Measurements from ENCODE around the gene DZIP1L.
"Not testable (repeated sequence)": the region's sequence is repeated elsewhere in the genome, so short reads cannot be mapped to it uniquely, and the experiment has no call there.

DZIP1L gene

GRCh38 chr3:138127636-138128365 is 12.4 kb upstream of the DZIP1L start:
- H3K9me3 Mint-ChIP-seq, result no peaks in the 10 kb centered on the region
- no peaks in the 10 kb centered on the region for H3K36me3 Mint-ChIP-seq (ENCODE audit: low read depth)
- H3K4me3 Mint-ChIP-seq, result no peak overlapping the region
- intact Hi-C loops (cut with micrococcal nuclease), result no loop called here
- H3K4me1 Mint-ChIP-seq (ENCODE audit: low read depth), result peaks cover 65% of the 10 kb centered on the region
- peak overlapping the region; percentile 53 for H3K27ac Mint-ChIP-seq
- H3K27me3 Mint-ChIP-seq, result no peaks in the 10 kb centered on the region

GRCh38 chr3:138125548-138126221 is 10.3 kb upstream of the DZIP1L start:
- no peaks in the 10 kb centered on the region for H3K9me3 Mint-ChIP-seq
- H3K36me3 Mint-ChIP-seq (ENCODE audit: low read depth), result no peaks in the 10 kb centered on the region
- intact Hi-C loops (cut with micrococcal nuclease), result loop anchor here (2.0 kb wide), 1 partner anchor 13 kb away; no protein-coding TSS in a partner anchor
- H3K27ac Mint-ChIP-seq, result peak overlapping the region; percentile 91
- peak overlapping the region; percentile 67 for H3K4me3 Mint-ChIP-seq
- H3K4me1 Mint-ChIP-seq (ENCODE audit: low read depth), result peaks cover 56% of the 10 kb centered on the region
- H3K27me3 Mint-ChIP-seq, result no peaks in the 10 kb centered on the region

DNA sequence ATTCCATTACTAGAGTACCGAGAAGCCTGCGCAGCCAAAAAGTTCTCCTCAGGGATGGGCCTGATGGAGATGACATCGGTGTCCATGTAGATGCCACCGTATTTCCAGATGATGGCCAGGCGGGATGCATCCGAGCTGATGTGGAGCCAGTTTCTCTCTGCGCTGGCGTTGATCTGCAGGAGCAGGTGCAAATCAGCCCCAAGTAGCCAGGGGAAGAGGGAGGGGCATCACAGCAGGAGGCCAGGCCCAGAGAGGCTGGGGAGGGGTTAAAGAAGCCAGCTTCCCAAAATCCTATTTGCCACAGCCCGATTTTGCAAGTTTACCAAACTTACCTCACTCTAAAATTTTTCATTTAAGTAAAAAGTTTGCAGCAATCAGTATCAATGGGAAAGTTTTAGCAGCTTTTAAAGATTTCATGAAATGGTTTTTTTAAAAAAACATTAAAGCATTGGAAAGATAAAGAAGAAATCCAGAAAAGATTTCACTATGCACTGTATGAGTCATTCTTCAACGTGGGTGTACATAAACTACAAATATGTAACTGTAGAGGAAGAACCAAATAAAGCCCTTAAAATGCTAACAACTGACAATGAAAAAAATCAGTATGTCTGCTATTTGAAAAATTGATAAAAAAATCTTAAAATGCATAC is 9.4 kb upstream of the DZIP1L start:
- intact Hi-C loops (cut with micrococcal nuclease), result loop anchor here (2.0 kb wide), 1 partner anchor 14 kb away; no protein-coding TSS in a partner anchor
- H3K27ac Mint-ChIP-seq, result peak overlapping the region; percentile 91
- H3K4me3 Mint-ChIP-seq, result peak overlapping the region; percentile 57
- no peaks in the 10 kb centered on the region for H3K9me3 Mint-ChIP-seq
- H3K27me3 Mint-ChIP-seq, result no peaks in the 10 kb centered on the region
- no peaks in the 10 kb centered on the region for H3K36me3 Mint-ChIP-seq (ENCODE audit: low read depth)
- H3K4me1 Mint-ChIP-seq (ENCODE audit: low read depth), result peaks cover 56% of the 10 kb centered on the region

DNA sequence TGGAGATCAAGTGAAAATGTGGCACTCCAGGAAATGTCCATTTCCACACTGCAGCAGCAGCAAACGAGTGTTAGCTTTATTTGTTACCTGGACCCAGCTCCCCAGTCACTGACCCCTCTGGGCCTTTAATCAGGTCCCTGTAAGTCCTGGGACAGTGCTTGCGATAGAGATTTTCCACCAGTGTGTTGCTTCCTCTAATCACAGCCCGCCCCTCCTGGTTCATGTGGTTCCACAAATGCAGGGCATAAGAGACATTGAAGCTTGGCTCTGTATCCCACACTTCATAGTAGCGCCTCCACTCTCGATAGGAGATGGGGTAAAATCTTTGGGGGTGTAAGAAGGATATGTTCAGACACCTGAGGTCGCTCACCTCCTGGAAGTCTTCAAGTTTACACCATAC is 8.8 kb upstream of the DZIP1L start:
- H3K27ac Mint-ChIP-seq, result peak overlapping the region; percentile 91
- H3K9me3 Mint-ChIP-seq, result no peaks in the 10 kb centered on the region
- H3K4me3 Mint-ChIP-seq, result no peak overlapping the region
- intact Hi-C loops (cut with micrococcal nuclease), result loop anchor here (2.0 kb wide), 1 partner anchor 15 kb away; no protein-coding TSS in a partner anchor
- H3K27me3 Mint-ChIP-seq, result no peaks in the 10 kb centered on the region
- no peaks in the 10 kb centered on the region for H3K36me3 Mint-ChIP-seq (ENCODE audit: low read depth)
- peaks cover 53% of the 10 kb centered on the region for H3K4me1 Mint-ChIP-seq (ENCODE audit: low read depth)

GRCh38 chr3:138119423-138119766 is 4.0 kb upstream of the DZIP1L start:
- Mint-ChIP-seq H3K4me3 (no peak overlapping the region), H3K36me3 (ENCODE audit: low read depth) (peaks cover 10% of the 10 kb centered on the region), H3K4me1 (ENCODE audit: low read depth) (peaks cover 50% of the 10 kb centered on the region), H3K27me3 (no peaks in the 10 kb centered on the region), H3K27ac (no peak overlapping the region), H3K9me3 (no peaks in the 10 kb centered on the region)
- intact Hi-C loops (cut with micrococcal nuclease), result loop anchor here (5.0 to 10.0 kb wide), 2 partner anchors 68 to 105 kb away; partner anchors contain the start of gene ARMC8

DNA sequence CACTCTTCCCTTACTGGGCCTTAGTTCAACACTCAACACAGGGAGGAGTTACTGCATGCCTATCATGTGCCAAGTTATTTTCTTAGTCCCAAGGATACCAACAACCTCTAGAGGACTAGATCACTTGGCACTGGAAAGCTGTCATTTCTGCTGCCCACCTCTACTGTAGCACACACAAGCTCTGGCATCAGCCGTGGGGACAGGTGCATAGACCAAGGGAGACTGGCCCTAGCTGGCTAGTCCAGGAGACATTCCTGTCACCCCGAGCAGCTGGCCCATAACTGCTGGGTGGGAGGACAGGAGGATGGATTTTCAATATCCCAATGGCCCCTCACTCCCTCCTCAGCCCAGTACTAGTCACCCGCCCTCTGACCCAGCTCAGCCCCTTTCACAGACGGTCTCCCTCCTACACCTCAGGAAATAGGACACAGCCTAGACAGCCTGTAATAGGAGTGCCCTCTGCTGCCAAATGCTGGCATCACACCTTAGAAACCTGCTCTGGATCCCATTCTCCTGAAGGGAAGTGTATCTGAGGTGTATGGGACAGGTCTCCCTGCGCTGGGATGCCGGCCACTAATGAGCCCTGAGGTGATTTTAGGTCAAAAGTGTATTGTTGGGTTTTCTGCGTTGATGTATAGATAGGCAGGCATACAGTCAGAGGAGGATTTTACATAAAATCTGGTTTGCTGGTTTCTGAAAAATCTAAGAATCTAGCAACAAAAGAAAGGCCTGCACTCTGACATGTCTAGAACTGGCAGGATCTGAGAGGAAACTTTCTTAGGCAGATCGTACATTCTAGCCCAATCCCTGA is 3.4 kb upstream of the DZIP1L start:
- H3K4me3 Mint-ChIP-seq, result no peak overlapping the region
- intact Hi-C loops (cut with micrococcal nuclease), result loop anchor here (5.0 to 10.0 kb wide), 2 partner anchors 68 to 106 kb away; partner anchors contain the start of gene ARMC8
- H3K27me3 Mint-ChIP-seq, result no peaks in the 10 kb centered on the region
- H3K27ac Mint-ChIP-seq, result no peak overlapping the region
- peaks cover 10% of the 10 kb centered on the region for H3K36me3 Mint-ChIP-seq (ENCODE audit: low read depth)
- no peaks in the 10 kb centered on the region for H3K9me3 Mint-ChIP-seq
- H3K4me1 Mint-ChIP-seq (ENCODE audit: low read depth), result peaks cover 50% of the 10 kb centered on the region

DNA sequence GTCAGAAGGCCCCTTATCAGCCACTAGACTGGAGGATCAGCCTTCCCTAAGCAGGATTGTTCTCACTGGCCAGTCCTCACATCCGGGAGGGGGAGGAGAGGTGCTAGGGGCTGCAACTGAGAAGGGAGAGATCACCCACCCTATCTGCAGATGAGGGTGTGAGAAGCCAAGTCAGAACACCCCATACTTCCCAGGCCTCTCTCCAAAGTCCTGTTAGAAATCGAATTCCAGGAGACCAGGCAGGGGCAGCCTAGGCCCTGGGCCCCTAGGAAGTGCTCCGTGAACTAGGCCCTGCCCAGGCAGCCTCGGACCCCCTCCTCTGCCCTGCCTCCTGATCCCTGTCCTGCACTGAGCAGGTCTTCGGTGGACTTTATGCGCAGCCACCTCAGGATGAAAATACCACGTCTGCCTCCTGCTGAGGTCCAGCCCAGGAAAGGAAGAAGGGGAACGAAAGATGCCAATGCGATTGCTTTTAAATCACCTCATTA is 933 bp downstream of the DZIP1L start:
- Mint-ChIP-seq H3K27ac (peak overlapping the region; percentile 95), H3K27me3 (no peaks in the 10 kb centered on the region), H3K4me3 (peak overlapping the region; percentile 98), H3K36me3 (ENCODE audit: low read depth) (peaks cover 26% of the 10 kb centered on the region), H3K9me3 (no peaks in the 10 kb centered on the region), H3K4me1 (ENCODE audit: low read depth) (peaks cover 57% of the 10 kb centered on the region)
- intact Hi-C loops (cut with micrococcal nuclease), result loop anchor here (2.0 to 10.0 kb wide), 2 partner anchors 34 to 110 kb away; no protein-coding TSS in a partner anchor

- Mint-ChIP-seq H3K9me3 (no peaks in the 10 kb centered on the region), H3K4me1 (ENCODE audit: low read depth) (peaks cover 48% of the 10 kb centered on the region), H3K27ac (peak overlapping the region; percentile 21), H3K27me3 (no peaks in the 10 kb centered on the region), H3K36me3 (ENCODE audit: low read depth) (peaks cover 29% of the 10 kb centered on the region), H3K4me3 (no peak overlapping the region)
- intact Hi-C loops (cut with micrococcal nuclease), result loop anchor here (10.0 kb wide), 1 partner anchor 111 kb away; no protein-coding TSS in a partner anchor
These were observed 2.1 kb downstream of the DZIP1L start for GRCh38 chr3:138113326-138113725.

DNA sequence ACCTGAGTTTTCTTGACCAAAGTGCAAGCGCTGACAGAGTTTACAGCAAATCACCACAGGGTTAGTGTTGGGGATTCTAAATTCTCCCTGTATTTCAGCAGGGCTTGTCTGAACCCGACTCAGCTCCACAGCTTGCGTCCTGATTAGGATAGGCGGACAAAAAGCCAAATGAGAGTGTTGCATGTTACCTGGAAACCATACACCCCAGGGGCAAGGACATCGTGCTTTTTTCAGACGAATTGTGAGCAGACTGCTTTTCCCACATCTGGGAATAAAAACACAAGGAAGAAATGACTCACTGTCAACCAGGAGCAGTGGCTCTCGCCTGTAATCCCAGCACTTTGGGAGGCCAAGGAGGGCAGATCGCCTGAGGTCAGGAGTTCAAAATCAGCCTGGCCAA is 3.0 kb downstream of the DZIP1L start:
- Mint-ChIP-seq H3K27ac (no peak overlapping the region), H3K27me3 (no peaks in the 10 kb centered on the region), H3K9me3 (no peaks in the 10 kb centered on the region), H3K36me3 (ENCODE audit: low read depth) (peaks cover 39% of the 10 kb centered on the region), H3K4me1 (ENCODE audit: low read depth) (peaks cover 51% of the 10 kb centered on the region), H3K4me3 (no peak overlapping the region)
- intact Hi-C loops (cut with micrococcal nuclease), result loop anchor here (10.0 kb wide), 1 partner anchor 112 kb away; no protein-coding TSS in a partner anchor

DNA sequence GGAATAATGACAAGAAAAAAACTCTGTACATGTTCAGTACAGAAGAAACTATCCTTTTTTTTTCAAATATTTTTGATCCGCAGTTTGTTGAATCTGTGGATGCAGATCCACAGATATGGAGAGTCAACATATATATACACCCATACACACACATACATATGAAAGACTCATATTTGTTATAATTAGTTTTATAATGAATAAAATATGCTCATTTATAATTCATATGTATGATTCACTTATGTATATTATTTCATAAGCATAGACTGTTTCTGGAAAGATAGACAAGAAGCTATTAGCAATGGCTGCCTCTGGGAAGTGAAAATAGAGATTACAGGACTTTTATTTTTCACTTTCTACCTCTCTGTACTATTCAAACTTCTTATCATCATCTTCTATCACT is 9.8 kb downstream of the DZIP1L start:
- Mint-ChIP-seq H3K27ac (no peak overlapping the region), H3K9me3 (no peaks in the 10 kb centered on the region), H3K4me1 (ENCODE audit: low read depth) (peaks cover 7% of the 10 kb centered on the region), H3K36me3 (ENCODE audit: low read depth) (peaks cover 58% of the 10 kb centered on the region), H3K27me3 (no peaks in the 10 kb centered on the region), H3K4me3 (no peak overlapping the region)
- intact Hi-C loops (cut with micrococcal nuclease), result no loop called here

DNA sequence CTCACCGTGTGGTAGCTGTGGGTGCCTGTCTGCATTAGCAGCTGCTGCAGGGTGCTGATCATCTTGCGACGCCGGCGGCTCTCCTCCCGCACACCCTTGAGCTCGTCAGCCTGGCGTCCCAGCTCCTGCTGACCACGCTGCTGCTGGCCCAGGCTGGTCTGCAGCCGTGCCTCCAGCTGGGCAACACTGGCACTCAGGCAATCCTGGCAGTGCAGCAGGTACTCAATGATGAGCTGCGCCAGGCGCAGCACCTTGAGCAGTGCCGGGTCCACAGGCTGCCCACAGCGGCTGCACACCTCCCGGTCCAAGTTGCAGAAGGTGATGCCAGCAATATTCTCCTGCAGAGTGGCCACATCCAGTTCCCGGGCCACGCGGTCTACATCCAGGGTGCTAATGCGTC is 11.9 kb downstream of the DZIP1L start:
- H3K27ac Mint-ChIP-seq, result no peak overlapping the region
- peaks cover 65% of the 10 kb centered on the region for H3K36me3 Mint-ChIP-seq (ENCODE audit: low read depth)
- H3K4me3 Mint-ChIP-seq, result no peak overlapping the region
- H3K9me3 Mint-ChIP-seq, result no peaks in the 10 kb centered on the region
- intact Hi-C loops (cut with micrococcal nuclease), result no loop called here
- peaks cover 5% of the 10 kb centered on the region for H3K4me1 Mint-ChIP-seq (ENCODE audit: low read depth)
- H3K27me3 Mint-ChIP-seq, result no peaks in the 10 kb centered on the region

- peaks cover 62% of the 10 kb centered on the region for H3K36me3 Mint-ChIP-seq (ENCODE audit: low read depth)
- H3K4me3 Mint-ChIP-seq; H3K4me1 Mint-ChIP-seq (ENCODE audit: low read depth); intact Hi-C loops (cut with micrococcal nuclease); H3K9me3 Mint-ChIP-seq; H3K27ac Mint-ChIP-seq; H3K27me3 Mint-ChIP-seq: not testable (repeated sequence)
These were observed 14.0 kb downstream of the DZIP1L start for GRCh38 chr3:138101351-138101940.

DNA sequence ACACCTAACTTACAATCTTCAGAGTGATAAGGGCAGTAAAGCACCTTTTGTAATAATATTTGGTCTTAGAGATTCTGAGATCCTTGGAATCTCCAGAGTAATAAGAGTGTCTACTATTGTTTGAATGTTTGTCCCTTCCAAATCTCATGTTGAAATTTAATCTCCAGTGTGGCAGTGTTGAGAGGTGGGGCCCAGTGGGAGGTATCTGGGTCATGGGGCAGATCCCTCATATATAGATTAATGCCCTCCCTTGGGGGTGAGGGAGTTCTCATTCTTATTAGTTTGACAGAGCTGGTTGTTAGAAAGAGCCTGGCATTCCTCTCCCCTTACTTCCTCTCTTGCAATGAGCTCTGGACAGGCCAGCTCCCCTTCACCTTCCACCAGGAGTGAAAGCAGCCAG is 16.0 kb downstream of the DZIP1L start:
- no peak overlapping the region for H3K4me3 Mint-ChIP-seq
- H3K9me3 Mint-ChIP-seq, result no peaks in the 10 kb centered on the region
- H3K4me1 Mint-ChIP-seq (ENCODE audit: low read depth), result no peaks in the 10 kb centered on the region
- no peak overlapping the region for H3K27ac Mint-ChIP-seq
- no peaks in the 10 kb centered on the region for H3K27me3 Mint-ChIP-seq
- H3K36me3 Mint-ChIP-seq (ENCODE audit: low read depth), result peaks cover 67% of the 10 kb centered on the region
- intact Hi-C loops (cut with micrococcal nuclease), result no loop called here
